H4 (cell line): ENCODE results near the gene ZEB1. TPM values are rescaled to one million over a fixed set of nuclear protein-coding genes. Genes with fewer than 3 reads are reported as not detected.
"Not testable (repeated sequence)": the region's sequence is repeated elsewhere in the genome, so short reads cannot be mapped to it uniquely, and the experiment has no call there.

Experiments used
- DNase-seq: peaks from one replicate; pipeline ENCODE4 v3.0.0-alpha.2; 2015; ENCODE audit warnings: low spot score
- total RNA-seq: library from RNA; depleted of rRNA; stranded (reverse); fragments of >200 nt; shearing (Covaris generic); gene quantifications from 2 replicates; pipeline ENCODE4 v1.2.3, GENCODE V29; 2014

Gene ZEB1
- total RNA-seq, 1 experiment from 2014 or later: 10.6 TPM

GRCh38 chr10:31507427-31507826 is 188.4 kb downstream of the ZEB1 start:
- DNase-seq: no peak

- DNase-seq: no peak
These were observed 189.2 kb downstream of the ZEB1 start for GRCh38 chr10:31508234-31508633.

DNA sequence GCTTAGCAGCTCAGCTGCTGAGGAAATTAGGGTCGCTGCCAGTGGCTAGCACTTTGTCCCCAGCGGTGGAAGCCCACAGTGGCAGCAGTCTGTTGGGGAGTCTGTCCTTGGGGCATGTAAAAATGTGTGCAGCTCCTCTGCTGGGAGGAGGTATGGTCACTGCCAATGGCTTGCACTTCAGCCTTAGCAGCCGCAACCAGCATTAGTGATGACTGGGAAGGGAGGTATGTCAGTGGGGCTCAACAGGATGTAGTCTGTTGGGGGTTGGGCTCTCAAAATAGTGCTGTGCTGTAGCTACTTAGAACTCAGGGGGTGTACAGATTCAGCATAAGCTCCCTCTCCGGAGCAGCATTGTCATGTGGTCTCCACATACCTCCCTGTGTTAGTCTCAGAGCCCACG is 189.9 kb downstream of the ZEB1 start:
- DNase-seq: no peak

DNA sequence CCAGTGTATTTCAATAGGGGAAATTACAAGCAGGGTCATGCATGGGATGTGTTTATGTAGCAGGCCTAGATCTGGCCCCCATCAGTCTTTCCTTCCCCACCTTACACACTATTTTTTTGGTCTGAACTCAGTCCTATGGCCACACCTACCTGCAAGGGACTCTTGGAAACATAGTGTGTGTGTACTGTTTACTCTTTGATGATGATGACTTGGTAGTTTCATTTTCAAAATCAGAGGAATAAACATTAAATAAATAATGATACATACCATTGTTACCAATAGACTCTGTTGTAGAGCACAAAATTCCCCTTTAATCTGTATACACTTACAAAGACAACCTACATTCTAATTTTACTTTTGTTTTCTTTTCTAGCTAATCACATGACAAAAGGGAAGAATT is 191.0 kb downstream of the ZEB1 start:
- no peak for DNase-seq

- DNase-seq: no peak
These were observed 196.1 kb downstream of the ZEB1 start for GRCh38 chr10:31515116-31515515.

DNA sequence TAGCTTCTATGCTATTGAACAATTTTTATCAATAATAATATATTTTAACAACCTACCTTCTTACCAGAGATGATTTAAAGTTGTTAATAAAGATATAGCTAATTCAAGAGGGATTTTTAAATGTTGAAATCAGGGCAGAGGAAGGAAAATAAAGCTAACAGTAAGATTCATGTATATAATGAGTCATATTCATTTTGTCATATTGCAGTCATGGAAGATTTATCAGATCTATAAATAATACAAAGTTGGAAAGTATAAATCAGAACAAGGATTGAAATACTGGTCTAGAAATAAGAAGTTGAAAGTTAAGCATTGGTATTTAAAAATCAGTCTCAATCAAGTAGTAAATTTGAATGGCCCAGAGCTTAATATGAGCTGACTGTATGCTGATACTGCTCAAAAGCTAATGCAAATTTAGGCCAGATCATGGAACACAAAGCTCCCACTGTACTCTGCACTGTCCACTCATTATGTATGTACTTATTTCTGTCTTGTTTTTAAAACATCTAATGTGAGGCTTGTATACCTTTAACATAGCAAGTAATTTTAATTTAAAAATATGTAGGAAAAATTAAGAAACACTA is 196.9 kb downstream of the ZEB1 start:
- DNase-seq: no peak

DNA sequence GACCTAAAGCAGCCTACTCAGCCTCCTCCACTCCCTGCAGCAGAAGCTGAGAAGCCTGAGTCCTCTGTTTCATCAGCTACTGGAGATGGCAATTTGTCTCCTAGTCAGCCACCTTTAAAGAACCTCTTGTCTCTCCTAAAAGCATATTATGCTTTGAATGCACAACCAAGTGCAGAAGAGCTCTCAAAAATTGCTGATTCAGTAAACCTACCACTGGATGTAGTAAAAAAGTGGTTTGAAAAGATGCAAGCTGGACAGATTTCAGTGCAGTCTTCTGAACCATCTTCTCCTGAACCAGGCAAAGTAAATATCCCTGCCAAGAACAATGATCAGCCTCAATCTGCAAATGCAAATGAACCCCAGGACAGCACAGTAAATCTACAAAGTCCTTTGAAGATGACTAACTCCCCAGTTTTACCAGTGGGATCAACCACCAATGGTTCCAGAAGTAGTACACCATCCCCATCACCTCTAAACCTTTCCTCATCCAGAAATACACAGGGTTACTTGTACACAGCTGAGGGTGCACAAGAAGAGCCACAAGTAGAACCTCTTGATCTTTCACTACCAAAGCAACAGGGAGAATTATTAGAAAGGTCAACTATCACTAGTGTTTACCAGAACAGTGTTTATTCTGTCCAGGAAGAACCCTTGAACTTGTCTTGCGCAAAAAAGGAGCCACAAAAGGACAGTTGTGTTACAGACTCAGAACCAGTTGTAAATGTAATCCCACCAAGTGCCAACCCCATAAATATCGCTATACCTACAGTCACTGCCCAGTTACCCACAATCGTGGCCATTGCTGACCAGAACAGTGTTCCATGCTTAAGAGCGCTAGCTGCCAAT is 202.2 kb downstream of the ZEB1 start:
- DNase-seq: no peak

DNA sequence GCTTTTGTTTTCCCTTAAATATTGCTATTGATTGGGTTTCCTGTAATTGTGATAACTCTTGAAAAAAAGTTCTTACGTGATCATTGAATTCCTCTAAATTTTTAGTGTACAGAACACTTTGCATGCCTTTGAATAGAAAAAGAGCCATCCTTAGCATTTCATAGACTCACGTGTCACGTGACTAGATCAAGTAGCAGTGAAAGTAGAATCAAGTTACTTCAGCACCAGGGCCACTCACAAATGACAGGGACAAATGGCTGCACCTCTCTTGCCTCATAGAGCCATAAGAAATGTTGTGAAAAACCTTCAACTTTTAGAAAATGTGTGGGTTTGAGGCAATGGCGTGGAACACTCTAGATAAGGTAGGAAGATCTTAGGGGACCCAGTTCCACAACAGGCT is 203.8 kb downstream of the ZEB1 start:
- DNase-seq: no peak

DNA sequence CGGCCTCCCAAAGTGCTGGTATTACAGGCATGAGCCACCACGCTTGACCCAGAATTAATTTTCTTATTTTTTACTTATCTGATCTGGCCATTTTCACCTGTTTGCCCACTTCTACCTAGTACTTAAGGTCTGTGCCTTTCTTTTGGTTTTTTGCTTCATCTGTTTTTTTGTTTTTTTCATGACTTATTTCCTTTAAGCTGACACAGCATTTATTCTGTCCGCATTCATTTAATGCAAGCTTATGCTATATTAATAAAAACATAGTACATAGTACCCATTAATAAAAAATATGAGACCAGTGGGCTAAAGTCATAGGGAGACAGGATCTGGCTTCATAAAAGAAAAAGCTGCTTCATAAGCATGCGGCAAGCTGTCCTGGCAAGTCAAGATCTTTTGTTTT is 205.4 kb downstream of the ZEB1 start:
- no peak for DNase-seq

- DNase-seq: no peak
These were observed 207.2 kb downstream of the ZEB1 start for GRCh38 chr10:31526178-31526577.

DNA sequence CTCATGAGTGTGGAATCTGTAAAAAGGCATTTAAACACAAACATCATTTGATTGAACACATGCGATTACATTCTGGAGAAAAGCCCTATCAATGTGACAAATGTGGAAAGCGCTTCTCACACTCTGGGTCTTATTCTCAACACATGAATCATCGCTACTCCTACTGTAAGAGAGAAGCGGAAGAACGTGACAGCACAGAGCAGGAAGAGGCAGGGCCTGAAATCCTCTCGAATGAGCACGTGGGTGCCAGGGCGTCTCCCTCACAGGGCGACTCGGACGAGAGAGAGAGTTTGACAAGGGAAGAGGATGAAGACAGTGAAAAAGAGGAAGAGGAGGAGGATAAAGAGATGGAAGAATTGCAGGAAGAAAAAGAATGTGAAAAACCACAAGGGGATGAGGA is 207.7 kb downstream of the ZEB1 start:
- DNase-seq: no peak

DNA sequence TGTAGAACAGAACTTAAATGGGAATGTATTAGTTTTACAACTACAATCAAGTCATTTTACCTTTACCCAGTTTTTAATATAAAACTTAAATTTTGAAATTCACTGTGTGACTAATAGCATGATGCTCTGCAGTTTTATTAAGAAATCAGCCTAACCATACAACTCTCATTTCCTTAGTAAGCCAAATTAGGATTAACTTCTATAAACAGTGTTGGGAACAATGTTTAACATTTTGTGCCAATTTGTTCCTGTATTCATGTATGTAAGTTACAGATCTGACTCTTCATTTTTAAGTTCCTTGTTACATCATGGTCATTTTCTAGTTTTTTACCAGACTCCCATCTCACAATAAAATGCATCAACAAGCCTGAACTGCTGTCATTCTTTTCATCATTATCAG is 209.8 kb downstream of the ZEB1 start:
- DNase-seq: no peak

- DNase-seq: no peak
These were observed 217.3 kb downstream of the ZEB1 start for GRCh38 chr10:31536302-31536701.

GRCh38 chr10:31549896-31550295 is 230.9 kb downstream of the ZEB1 start:
- no peak for DNase-seq

DNA sequence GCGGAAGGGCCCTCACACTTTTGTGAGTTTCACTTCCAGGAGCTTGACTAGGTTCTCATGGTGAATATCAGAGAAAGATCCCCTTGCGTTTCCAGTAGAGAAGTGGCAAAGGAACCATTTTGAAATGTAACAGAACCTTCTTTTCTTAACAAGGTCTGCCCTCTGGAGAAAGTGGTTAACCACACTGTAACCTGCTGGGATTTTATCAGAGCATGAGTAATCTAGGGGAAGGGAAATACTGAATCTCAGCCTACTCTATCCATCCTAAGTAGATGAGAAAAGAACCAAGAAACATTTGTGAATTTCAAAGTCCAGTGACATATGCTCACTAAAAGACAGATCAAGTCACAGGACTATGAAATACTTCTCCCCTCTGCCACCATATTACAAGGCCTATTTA is 235.5 kb downstream of the ZEB1 start:
- DNase-seq: peak; percentile 46

GRCh38 chr10:31557854-31558253 is 238.8 kb downstream of the ZEB1 start:
- DNase-seq: no peak

GRCh38 chr10:31568252-31568861 is 249.3 kb downstream of the ZEB1 start:
- DNase-seq: not testable (repeated sequence)

DNA sequence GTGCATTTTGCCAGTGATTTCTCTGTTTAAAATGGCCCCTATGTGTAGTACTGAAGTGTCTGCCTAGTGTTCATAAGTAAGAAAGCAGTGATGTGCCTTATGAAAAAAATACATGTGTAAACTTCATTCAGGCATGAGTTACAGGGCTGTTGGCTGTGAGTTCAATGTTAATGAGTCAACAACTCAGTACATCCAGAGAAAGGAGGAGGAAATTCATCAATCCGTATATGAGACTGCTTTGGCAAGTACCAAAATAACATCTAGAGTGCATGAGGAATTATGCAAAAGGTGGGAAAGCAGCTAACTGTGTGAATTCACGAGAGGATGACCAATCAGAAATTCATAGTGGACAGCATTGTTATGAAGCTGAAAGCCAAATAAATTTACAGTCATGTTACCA is 255.6 kb downstream of the ZEB1 start:
- no peak for DNase-seq

GRCh38 chr10:31578181-31578852 is 259.3 kb downstream of the ZEB1 start:
- DNase-seq: no peak

DNA sequence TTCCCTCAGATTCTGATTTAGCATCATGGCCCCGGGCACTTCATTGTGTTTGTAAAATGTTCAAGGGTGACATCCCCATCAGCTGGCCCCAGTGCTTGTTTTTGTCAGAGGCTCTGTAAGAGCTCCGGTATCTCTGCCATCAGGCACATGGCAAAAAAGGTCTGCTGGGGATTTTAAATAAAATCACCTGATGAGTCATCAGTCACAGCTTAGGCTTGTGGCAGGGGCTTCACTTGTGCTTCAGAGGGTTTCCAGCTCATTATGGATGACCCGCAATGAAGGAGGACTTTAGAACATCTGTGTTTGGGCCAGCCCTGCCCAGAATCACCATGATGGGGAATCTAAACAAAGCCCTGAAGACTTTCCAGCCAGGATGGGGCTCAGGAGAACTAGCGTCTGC is 259.9 kb downstream of the ZEB1 start:
- DNase-seq: no peak
